HG02763 (cell line): ENCODE results near the gene ZBTB16.

Source experiments
- ATAC-seq: cut with Tn5 transposase; IDR thresholded peaks from one replicate; pipeline ENCODE4 v1.9.1; 2021; ENCODE audit warnings: mild to moderate bottlenecking, moderate library complexity; ENCODE audit not compliant: unreplicated experiment

The ZBTB16 gene

GRCh38 chr11:114197799-114198500 lies 138.4 kb downstream of the ZBTB16 start:
- no peak for ATAC-seq

DNA sequence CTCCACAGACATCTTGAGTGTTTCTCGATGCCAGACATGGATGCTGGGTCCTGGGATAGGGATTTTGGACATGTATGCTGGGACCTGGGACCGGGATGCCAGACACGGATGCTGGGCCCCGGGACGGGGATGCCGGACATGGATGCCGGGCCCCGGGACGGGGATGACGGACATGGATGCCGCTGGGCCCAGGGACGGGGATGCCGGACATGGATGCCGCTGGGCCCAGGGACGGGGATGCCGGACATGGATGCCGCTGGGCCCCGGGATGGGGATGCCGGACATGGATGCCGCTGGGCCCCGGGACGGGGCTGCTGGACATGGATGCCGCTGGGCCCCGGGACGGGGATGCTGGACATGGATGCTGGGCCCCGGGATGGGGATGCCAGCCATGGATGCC lies 139.5 kb downstream of the ZBTB16 start:
- no peak for ATAC-seq

DNA sequence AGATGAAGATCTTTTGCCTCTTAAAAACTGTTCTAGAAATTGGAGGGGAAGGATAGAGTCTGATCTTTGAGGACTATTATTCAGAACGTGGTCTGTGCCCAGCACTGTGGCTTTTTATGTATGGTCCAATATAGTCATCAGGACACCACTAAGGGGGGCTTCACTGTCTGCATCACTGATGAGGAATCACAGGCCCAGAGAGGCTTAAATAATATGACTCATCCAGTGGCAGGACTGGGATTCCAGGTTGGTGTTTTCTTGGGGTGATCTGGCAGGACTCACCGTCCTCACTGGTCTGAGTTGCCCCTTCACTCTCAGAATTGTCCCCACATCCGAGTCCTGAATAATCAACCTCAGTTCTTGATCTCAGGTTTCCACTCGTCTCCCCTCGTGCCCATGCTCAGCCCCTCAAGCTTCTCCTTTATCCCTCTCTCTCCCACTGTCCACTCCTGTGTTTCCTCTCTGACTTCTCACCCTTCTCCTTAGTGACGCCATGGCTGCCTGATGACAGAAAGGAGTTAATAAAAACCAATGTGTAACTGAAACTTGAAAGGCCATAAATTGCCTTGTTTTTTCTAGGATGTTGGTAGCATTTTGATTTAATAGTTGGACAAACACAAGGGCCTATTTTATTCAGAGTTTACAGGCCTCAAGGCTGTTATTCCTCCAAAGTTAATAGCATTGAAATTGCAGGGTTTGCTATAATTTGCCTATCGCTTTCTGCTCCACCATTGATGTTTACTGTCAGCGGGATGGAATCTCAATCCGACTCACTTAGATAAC lies 141.0 kb downstream of the ZBTB16 start:
- ATAC-seq: no peak

DNA sequence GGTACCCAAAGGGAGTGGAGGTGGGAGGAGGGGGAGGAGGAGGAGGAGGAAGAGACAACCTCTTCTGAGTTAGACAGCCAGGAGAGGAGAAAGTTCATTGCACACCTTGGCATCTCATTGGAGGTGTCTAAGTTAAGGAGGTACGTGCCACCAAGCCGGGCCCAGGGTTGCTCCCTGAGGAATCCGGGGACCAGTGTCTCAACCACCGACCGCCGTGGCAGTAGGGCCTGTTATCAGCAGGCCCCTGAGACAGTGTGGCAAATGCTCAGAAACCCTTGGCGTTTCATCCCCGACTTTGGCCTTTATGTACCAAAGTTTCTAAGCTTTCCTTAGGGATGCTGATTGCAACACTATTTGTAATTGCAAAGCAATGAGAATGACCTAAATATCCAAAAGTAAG lies 141.7 kb downstream of the ZBTB16 start:
- ATAC-seq: no peak

DNA sequence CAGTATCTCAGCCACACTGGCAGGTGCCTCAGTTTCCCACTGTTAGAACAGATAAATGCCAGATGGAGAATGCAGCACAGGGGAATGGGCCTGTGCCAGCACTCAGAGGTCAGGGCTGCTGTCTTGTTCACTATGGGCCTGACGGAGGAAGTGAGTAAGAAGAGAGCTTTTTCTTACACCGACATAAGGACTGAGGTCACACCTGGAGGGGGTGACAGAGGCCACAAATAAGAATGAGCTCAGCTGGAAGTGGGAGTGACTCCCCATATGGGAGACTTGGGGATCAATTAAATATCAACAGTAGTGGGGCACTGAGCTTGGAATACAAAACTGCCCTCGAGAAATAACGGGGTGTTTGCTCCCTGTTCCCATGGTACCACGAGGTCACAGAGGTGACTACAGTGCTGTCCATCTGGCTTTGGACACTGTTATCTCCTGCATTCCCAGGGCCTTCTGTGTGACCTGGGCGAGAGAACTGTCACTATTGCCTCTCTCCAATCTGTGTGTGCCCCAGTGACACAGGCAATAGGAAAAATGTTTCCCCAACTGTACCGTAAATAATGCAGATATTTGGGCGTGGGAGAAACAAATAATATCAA lies 142.6 kb downstream of the ZBTB16 start:
- ATAC-seq: no peak

- ATAC-seq: no peak
Observed at GRCh38 chr11:114207096-114207495, 147.6 kb downstream of the ZBTB16 start.

GRCh38 chr11:114208377-114208776 lies 148.9 kb downstream of the ZBTB16 start:
- ATAC-seq: no peak

- ATAC-seq: no peak
Observed at GRCh38 chr11:114209343-114209742, 149.8 kb downstream of the ZBTB16 start.

GRCh38 chr11:114209904-114210303 lies 150.4 kb downstream of the ZBTB16 start:
- no peak for ATAC-seq

DNA sequence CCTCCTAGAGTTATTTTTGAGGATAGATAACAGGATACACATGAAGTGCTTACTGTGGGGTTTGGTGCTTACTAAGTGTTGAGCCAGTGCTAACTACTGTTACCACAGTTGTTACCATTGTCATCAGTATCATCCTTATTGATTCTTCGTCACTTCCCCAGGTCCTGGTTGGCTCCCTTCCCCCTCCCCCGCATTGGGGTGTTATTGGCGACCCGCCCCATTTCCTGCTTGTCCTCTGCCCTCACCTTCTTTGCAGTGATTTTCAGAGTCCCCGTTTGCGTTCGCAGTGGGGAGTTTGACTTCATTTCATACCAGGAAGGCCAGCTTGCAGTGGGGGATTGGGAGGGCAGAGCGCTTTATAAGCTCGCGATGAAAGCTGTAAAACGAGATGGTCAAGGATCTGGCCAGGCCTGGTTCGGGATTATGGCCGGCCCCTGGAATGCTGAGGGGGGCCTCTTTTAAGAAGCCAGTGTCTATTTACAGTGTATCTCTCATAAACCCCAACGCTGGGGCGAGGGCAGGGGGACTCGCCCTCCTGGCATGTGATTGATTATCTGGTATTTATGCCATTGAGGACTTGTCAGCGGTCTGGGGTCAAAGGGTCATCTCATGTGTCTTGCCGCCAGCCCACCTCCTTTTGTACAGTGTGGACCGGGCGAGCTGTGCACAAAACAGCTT lies 152.1 kb downstream of the ZBTB16 start:
- ATAC-seq: no peak

GRCh38 chr11:114213622-114214021 lies 154.1 kb downstream of the ZBTB16 start:
- ATAC-seq: no peak

DNA sequence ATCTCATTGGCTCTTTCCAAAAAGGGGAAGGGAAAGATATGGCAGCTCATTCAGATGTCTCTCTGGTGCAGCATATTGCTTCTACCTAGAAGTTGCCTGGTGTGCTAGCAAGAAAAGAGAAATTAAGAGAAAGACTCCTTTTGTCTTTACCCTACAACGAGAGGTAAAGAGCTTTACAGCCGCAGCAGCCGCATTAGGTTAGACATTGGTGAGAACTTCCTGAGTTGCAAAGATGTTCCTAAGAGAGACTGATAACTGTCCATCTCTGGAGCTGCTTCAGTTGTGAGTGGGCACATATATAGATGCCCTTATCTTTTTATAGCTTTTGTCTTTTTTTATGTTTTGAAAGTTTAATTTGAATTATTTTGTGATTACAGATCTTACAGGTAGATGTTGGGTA lies 155.9 kb downstream of the ZBTB16 start:
- ATAC-seq: no peak

DNA sequence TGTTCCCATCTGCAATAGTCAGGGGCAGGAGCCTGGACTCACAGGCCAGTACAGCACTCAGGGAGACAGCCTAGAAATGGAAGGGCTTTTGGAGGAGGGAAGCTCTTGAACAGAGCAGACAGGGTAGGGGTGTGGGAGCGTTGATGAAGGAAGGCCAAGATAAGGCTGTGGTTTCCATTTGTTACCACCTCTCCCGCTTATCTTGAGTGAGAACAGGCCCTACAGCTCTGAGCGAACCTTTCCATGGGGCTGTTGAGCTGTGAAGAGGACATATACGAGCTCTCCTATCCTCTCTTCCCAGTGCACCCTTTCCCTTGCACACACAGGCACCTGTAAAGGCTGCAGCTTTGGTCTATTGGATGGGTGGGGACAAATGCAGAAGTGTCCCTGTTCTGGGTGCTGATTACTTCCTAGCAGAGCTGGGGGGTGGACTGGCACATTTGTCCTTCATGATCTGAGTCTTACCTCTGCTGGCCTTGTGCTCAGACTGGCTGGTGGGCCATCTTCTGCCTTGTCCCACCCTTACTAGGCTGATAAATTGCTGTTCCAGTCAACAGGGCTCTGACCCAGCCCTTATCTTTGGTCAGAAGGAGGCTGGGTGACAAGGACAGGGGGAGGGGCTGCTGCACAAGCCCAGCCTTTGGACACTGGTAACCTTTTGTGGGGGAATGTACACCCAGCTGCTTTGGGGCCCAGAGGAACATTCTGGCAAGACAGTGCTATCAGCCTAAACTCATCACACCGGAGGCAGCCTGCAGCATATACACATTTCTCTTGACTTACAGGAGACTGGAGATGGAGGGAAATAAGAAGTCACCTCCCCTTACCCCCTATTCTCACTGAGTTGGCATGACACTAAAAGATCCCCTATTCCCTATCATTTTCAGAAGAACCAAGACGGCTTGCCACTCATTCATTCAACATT lies 156.6 kb downstream of the ZBTB16 start:
- no peak for ATAC-seq

GRCh38 chr11:114216796-114217180 lies 157.3 kb downstream of the ZBTB16 start:
- ATAC-seq: no peak

DNA sequence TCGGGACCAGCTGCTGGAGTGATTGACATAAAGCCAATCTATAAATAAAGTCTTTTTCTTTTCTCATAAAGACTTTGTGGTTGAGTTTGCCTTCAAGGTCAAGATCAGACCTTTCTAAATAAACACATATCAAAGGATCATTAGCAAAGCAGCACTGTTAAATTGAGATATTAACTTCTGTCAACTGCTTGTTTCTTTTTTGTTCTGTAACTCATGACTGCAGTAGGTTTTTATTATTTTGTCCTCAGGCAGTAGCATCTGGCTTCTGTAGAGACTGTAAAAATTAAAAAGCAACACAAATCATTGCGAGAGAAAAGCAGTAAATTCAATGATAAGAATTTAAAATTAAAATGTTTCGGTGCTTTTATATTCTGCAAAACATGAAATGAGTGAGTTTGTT lies 159.0 kb downstream of the ZBTB16 start:
- ATAC-seq: no peak

DNA sequence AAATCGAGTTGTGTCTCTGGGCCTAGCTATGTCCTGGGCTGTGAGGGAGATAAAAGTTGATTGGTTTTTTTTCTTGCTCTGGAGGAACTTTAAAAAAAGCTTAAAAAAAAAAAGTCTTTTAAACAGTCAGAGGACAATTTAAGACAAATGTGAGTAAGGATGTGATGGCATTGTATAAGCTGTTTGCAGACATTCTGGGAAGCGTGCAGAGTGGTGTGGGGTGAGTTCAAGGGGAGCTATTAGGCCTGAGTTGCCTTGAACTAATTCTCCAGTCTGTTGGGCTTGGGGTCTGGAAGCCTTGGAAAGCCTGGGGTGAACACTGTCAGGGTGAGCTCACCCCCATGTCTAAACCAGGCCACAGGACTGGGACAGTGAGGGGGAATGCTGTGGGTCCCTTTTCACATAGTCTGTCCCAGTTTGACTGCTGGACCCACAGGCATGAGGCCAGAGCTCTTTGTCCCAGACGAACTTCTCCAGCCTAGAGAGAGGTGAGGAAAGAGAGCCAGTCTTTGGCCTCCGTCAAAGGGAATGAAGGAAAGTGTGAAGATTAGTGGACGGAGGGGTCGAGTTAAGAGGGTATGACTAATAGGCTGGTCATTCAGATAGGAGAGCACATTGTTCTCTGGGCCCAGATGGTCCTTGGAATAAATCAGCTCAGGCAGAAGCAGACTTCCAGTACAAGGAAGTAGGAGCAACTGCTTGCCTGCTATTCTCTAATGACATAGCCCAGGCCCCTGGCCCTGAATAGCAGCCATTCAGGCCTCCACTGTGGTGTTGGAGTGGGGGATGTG lies 160.2 kb downstream of the ZBTB16 start:
- ATAC-seq: no peak

DNA sequence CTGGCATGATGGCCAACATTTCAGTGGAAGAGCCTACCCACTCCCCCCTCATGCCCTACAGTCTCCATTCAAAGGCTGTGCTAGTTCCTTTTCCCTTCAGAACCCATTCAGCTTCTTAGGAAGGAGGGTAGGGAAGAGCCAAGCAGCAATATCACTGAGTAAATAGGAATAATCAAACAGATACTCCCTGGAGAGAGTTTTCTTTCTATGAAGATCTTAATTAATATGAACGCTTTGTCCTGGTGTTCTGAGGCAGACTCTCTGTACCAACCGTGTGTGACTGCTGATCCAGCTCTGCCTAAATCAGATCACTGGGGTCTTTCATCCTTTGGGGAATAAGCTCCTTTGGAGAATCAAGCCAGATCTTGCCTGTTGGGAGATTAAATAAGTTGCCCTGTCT lies 161.5 kb downstream of the ZBTB16 start:
- no peak for ATAC-seq

DNA sequence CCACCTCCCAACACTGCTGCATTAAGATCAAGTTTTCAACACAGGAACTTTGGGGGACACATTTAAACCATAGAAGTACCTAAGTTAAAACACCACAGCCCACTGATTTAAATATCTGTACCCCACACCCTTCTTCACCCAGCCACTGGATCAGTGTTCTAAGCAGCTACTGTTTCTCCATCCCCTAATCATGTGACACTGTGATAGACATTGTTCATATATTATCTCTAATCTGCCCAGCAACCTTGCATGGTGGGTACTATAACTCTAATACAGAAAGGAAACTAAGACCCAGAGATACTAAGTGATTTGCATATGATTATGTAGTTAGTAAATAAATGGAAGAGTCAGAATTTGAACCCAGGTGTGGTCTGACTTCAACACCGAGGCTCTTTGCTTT lies 166.2 kb downstream of the ZBTB16 start:
- ATAC-seq: no peak

- no peak for ATAC-seq
Observed at GRCh38 chr11:114226356-114226755, 166.8 kb downstream of the ZBTB16 start.
